Fibroblast of lung (primary cell): ENCODE measurements around the gene MRPL53. TPM values are rescaled to one million over a fixed set of nuclear protein-coding genes. Genes with fewer than 3 reads are reported as not detected.

Experiments
- DNase-seq, 2 donors: peaks; one replicate each; pipeline versions ENCODE4 v3.0.0 to v3.0.0-alpha.2; 2010; ENCODE audit warnings: low read depth in 2 of 2
- H2AFZ ChIP-seq: 2 replicates; pipeline ENCODE4 v1.5.1; 2012; ENCODE audit warnings: low read length, control low read depth, inconsistent platforms
- H3K27ac ChIP-seq: 2 replicates; pipeline ENCODE4 v1.5.1; 2011; ENCODE audit warnings: low read length, control low read depth; ENCODE audit not compliant: insufficient read depth
- H3K27me3 ChIP-seq: 2 replicates; pipeline ENCODE4 v1.5.1; 2011; ENCODE audit warnings: mild to moderate bottlenecking, low read length; ENCODE audit not compliant: control insufficient read depth, insufficient read depth
- H3K36me3 ChIP-seq: 2 replicates; pipeline ENCODE4 v1.5.1; 2011; ENCODE audit warnings: low read length; ENCODE audit not compliant: control insufficient read depth, insufficient read depth
- H3K4me1 ChIP-seq: 2 replicates; pipeline ENCODE4 v1.5.1; 2011; ENCODE audit warnings: low read length; ENCODE audit not compliant: control insufficient read depth, insufficient read depth; ENCODE audit errors: extremely low read depth
- H3K4me2 ChIP-seq: 2 replicates; pipeline ENCODE4 v1.5.1; 2011; ENCODE audit warnings: low read length, control low read depth; ENCODE audit not compliant: insufficient read depth; ENCODE audit errors: extremely low read depth
- H3K4me3 ChIP-seq, 4 experiments: fragments of 200-600 bp in 1 of 4; sonication (generic) in 1 of 4; replicated peaks in 1 of 4; 2 replicates each; pipeline ENCODE4 v1.5.1; 2011 to 2016; ENCODE audit warnings: low read length in 4 of 4, low read depth in 3 of 4, mild to moderate bottlenecking in 3 of 4, control low read depth in 2 of 4, inconsistent platforms in 1 of 4, mixed read lengths in 1 of 4; ENCODE audit not compliant: insufficient read depth in 1 of 4; ENCODE audit errors: control extremely low read depth in 1 of 4
- H3K79me2 ChIP-seq: 2 replicates; pipeline ENCODE4 v1.5.1; 2012; ENCODE audit warnings: mild to moderate bottlenecking, low read length, inconsistent platforms; ENCODE audit not compliant: control insufficient read depth, insufficient read depth
- H3K9ac ChIP-seq: 2 replicates; pipeline ENCODE4 v1.5.1; 2011; ENCODE audit warnings: mild to moderate bottlenecking, low read length, control low read depth; ENCODE audit not compliant: insufficient read depth
- H3K9me3 ChIP-seq: 2 replicates; pipeline ENCODE4 v1.5.1; 2012; ENCODE audit warnings: low read depth, low read length; ENCODE audit not compliant: control insufficient read depth, insufficient read depth
- H4K20me1 ChIP-seq: 2 replicates; pipeline ENCODE4 v1.5.1; 2011; ENCODE audit warnings: low read length; ENCODE audit not compliant: control insufficient read depth, insufficient read depth; ENCODE audit errors: extremely low read depth
- EZH2 ChIP-seq: IDR thresholded peaks from 2 replicates; pipeline ENCODE4 v1.5.1; 2012; ENCODE audit warnings: low read length, control low read depth, mild to moderate bottlenecking; ENCODE audit errors: missing control alignments
- polyA plus RNA-seq, 2 donors: library from polyadenylated mRNA; depleted of rRNA in 1 of 2; stranded (reverse) in 1 of 2; unstranded in 1 of 2; fragments of >200 nt; gene quantifications; 2 replicates each; pipeline ENCODE4 v1.2.1, GENCODE V29; 2011 to 2012; ENCODE audit warnings: missing spikeins in 1 of 2
- total RNA-seq: library from RNA; depleted of rRNA; stranded (reverse); fragments of >200 nt; gene quantifications from 2 replicates; pipeline ENCODE4 v1.2.1, GENCODE V29; 2014
- TF ChIP-seq, protein P1 (sequence below), 2 donors: IDR thresholded peaks in 1 of 2; conservative IDR thresholded peaks in 1 of 2; 1 replicate in 1 of 2; 2 replicates in 1 of 2; pipeline ENCODE4 v1.5.1; 2011 to 2012; ENCODE audit warnings: low read length in 2 of 2, control low read depth in 1 of 2, inconsistent platforms in 1 of 2, low read depth in 1 of 2, mild to moderate bottlenecking in 1 of 2

The MRPL53 gene
- total and polyA plus RNA-seq, 2 donors (not counting 1 experiment from before 2014, with no cell fraction given): 30.1 to 45.4 TPM

DNA sequence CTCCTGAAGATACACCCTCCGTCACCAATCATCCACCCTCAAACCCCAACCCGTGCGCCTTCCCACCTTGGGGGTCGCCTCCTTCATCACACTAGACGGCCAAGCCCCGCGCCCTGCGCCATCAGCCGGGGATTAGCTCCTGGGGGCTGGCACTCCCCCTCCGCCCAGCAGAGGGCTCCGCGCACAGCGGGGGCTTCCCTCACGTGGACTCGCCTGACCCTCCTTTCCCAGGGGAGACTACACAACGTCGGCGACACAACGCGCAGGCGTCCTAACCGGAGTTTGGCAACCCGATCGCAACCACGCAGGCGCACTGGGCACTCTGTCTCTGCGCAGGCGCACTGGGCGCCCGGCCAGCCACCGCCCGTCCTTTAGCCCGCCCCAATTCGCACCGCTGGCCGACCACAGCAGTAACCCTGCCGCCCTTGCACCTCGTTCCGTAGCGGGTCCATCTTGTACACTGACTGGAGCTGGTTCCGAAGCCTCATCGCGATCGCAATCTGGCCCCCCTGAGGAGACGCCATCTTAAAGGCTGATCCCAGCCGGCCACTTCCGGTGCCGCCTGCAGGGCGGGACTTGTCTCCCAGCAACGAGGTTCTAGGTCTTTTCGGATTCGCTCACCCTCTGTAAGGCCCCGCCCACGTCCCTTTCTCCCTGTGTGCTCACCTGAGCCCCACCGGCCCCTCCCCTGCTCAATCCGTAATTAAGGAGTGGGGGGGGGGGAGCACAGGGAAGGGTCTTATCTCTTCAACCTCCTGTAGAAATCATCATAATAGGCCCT lies 34.9 kb upstream of the MRPL53 start, which contains the start of gene PCGF1:
TSS of gene PCGF1 (minus strand) at position 551 of the 781 bp plus-strand sequence. CDS start at position 524, 27 bp downstream.
- peak; percentile 96 to 98 for DNase-seq
- peak within 1 kb of the TSS; percentile 64 to 88 (median 80) for H3K4me3 ChIP-seq
- TF ChIP-seq, protein P1, sequence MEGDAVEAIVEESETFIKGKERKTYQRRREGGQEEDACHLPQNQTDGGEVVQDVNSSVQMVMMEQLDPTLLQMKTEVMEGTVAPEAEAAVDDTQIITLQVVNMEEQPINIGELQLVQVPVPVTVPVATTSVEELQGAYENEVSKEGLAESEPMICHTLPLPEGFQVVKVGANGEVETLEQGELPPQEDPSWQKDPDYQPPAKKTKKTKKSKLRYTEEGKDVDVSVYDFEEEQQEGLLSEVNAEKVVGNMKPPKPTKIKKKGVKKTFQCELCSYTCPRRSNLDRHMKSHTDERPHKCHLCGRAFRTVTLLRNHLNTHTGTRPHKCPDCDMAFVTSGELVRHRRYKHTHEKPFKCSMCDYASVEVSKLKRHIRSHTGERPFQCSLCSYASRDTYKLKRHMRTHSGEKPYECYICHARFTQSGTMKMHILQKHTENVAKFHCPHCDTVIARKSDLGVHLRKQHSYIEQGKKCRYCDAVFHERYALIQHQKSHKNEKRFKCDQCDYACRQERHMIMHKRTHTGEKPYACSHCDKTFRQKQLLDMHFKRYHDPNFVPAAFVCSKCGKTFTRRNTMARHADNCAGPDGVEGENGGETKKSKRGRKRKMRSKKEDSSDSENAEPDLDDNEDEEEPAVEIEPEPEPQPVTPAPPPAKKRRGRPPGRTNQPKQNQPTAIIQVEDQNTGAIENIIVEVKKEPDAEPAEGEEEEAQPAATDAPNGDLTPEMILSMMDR (conservative IDR thresholded peaks at IDR 0.05 in 1 of 2, IDR thresholded peaks at IDR 0.05 in 1 of 2; ENCODE audit: low read depth in 1 of 2, low read length in 2 of 2): peak; percentile 19 to 43
- no peak for TF ChIP-seq EZH2
- no peaks in the 10 kb centered on the region for H4K20me1 ChIP-seq
- H3K4me2 ChIP-seq: peak within 1 kb of the TSS; percentile 99
- peak within 1 kb of the TSS; percentile 95 for H2AFZ ChIP-seq
- H3K36me3 ChIP-seq: peaks cover 4% of the 10 kb centered on the region
- peak within 1 kb of the TSS; percentile 99 for H3K27ac ChIP-seq
- peaks cover 15% of the 10 kb centered on the region for H3K79me2 ChIP-seq
- H3K4me1 ChIP-seq: peaks cover 10% of the 10 kb centered on the region
- H3K27me3 ChIP-seq: peaks cover 16% of the 10 kb centered on the region
- no peaks in the 10 kb centered on the region for H3K9me3 ChIP-seq
- peak within 1 kb of the TSS; percentile 98 for H3K9ac ChIP-seq

DNA sequence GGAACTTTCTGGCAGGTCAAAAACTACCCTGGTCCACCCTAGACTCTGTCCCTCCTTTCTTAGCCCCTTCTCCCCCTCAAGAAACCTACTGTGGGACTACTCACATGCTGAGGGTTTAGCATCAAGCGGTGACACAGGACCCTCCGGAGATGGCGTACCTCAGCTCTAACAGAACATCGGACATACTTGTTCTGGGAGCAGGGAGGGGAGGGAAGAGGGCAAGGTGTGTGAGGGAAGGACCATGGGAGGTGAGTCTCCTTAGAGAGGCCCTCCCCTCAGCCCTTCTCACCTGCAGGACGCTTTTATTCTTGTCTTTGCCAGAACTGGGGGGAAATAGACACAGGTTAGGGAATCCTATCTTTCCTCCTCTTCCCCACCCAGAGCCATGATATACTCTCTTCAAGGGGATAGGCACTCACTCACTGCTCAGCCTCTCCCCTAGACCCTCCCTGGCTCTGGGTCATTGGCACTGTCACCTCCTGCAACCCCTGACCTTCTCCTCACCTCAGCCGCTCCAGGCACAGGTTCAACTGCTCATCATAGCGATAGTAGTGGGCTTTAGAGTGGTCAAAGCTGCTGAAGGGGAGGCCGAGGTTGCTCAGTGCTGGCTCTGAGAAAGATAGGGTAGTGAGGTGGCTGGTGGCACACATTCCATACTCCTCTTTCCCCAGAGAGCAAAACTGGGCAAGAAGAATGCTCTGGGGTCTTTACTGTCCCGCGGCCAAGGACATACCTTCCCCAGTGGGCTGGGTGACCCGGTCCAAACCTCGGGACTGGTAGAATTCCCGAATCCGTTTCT lies 33.2 kb upstream of the MRPL53 start:
- Histone ChIP-seq H3K4me3 (peak overlapping the region in 2 of 4 experiments; percentile 19 to 47), H3K9ac (no peak overlapping the region), H3K27me3 (peaks cover 3% of the 10 kb centered on the region), H3K9me3 (no peaks in the 10 kb centered on the region), H3K79me2 (peaks cover 15% of the 10 kb centered on the region), H3K4me2 (peak overlapping the region; percentile 44), H3K36me3 (peaks cover 4% of the 10 kb centered on the region), H3K4me1 (peaks cover 10% of the 10 kb centered on the region), H3K27ac (no peak overlapping the region), H4K20me1 (no peaks in the 10 kb centered on the region), H2AFZ (no peak overlapping the region)
- no peak for TF ChIP-seq EZH2
- TF ChIP-seq, protein P1 (conservative IDR thresholded peaks at IDR 0.05 in 1 of 2, IDR thresholded peaks at IDR 0.05 in 1 of 2; ENCODE audit: low read depth in 1 of 2, low read length in 2 of 2): no peak
- DNase-seq: no peak

DNA sequence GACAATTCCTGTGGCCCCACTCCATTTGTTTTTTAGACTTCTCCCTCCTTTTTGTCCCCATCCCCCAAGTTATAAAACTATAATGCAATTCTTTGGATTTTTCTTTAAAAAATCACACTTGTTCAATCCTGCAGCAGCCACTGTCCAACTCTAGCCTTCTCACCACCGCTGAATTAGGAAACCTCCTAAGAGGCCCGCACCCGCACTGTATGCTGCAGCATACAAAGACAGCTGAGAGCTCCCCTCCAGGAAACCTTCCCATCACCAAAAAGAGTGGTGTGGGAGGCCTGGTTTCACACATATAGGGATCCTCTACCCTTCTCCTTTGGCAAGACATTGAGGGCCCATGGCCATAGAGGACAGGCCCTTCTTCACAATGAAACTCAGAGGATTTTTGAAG lies 32.1 kb upstream of the MRPL53 start:
- H4K20me1 ChIP-seq: no peaks in the 10 kb centered on the region
- H3K27me3 ChIP-seq: no peaks in the 10 kb centered on the region
- H3K27ac ChIP-seq: no peak overlapping the region
- H3K4me2 ChIP-seq: no peak overlapping the region
- H3K4me1 ChIP-seq: peaks cover 10% of the 10 kb centered on the region
- peaks cover 15% of the 10 kb centered on the region for H3K79me2 ChIP-seq
- no peaks in the 10 kb centered on the region for H3K9me3 ChIP-seq
- H2AFZ ChIP-seq: no peak overlapping the region
- H3K9ac ChIP-seq: no peak overlapping the region
- TF ChIP-seq, protein P1 (conservative IDR thresholded peaks at IDR 0.05 in 1 of 2, IDR thresholded peaks at IDR 0.05 in 1 of 2; ENCODE audit: low read depth in 1 of 2, low read length in 2 of 2): no peak
- no peak for TF ChIP-seq EZH2
- no peak for DNase-seq
- H3K36me3 ChIP-seq: peaks cover 4% of the 10 kb centered on the region
- H3K4me3 ChIP-seq: peak overlapping the region in 1 of 4 experiments; percentile 45
